NT2/D1 (cell line): Measurements from ENCODE around the gene ARMCX4.

Experiments used
- SUZ12 ChIP-seq: IDR thresholded peaks from 2 replicates; pipeline ENCODE4 v1.6.1; 2011; ENCODE audit not compliant: insufficient read length, insufficient read depth; ENCODE audit errors: extremely low read depth
- YY1 ChIP-seq: IDR thresholded peaks from 2 replicates; pipeline ENCODE4 v1.6.1; 2011; ENCODE audit not compliant: insufficient read length, insufficient read depth
- ZNF274 ChIP-seq: IDR thresholded peaks from 2 replicates; pipeline ENCODE4 v1.6.1; 2011; ENCODE audit warnings: mild to moderate bottlenecking, low read depth, low read length

DNA sequence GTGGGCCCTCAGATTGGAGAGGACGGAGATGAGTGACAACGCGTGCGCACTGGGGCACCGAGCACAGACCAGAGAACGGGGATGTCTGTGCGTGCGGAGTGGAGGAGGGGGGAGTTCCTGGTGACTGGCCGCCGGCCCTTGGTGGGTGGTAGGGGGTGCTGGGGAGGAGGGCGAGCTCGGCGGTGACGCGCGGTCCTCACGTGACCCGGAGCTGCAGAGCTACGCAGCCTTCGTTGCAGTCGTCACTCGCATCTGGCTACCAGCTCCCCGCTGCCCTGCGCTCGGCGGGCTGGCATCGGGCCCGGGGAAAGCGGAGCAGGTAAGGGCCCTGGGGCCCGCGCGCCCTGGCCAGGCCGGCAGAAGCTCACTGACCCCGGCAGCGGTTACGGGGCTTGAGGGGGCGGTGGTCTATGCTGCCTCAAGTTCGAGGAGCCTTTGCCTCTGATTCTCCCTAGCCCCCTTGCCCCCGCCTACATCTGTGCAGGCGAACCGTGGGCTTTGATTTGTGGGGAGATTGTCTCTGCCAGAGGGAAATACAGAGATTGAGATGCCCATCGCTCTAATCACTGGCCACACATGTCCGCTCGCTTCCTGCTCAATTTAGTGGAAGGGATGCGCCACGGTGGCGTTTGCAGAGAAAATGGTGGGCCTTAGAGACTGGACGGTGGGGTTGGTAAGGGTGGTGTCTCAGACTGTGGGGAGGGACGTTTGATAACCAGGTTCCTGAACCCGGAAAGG is at the start of gene ARMCX4:
- TF ChIP-seq SUZ12 = no peak
- TF ChIP-seq ZNF274 = no peak
- no peak for TF ChIP-seq YY1
